GM18870 (cell line): ENCODE measurements around the gene GJB2.

Experiments used
- ATAC-seq: cut with Tn5 transposase; IDR thresholded peaks from one replicate; pipeline ENCODE4 v1.9.1; 2021; ENCODE audit warnings: moderate library complexity; ENCODE audit not compliant: unreplicated experiment

GJB2 gene

DNA sequence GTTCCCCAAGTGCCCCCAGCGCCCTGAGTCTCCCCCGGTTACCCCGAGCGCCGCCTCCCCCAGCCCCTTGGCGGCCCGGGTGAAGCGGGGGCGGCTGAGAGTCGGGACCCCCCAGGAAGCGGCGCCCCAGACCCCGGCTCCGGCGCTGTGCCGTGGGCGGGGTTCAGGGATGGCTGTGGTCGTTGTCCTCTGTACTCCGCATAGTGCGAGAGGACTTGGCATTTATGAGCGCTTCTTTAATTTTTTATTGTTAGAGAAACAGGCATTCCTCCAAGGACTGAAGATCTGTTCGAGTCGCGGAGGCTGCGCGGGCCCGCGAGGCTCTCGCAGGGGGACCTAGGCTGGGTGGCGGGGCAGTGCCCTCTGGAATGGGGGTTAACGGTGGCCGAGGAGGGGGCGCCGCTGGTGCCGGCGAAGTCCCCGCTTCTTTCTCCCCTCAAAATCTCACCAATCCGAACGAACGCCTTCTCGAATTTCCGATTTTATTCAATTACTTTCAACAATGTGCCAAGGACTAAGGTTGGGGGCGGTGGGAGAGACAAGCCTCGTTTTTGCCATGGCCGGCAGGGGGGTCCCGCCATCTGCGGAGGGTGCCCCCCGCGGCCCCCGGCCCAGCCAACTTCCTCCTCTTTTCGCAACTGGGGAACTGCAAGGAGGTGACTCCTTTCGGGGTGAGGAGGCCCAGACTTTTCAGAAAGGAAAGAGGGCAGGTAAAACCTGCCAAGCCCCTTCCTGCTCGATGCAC, 596 bp upstream of the GJB2 start:
- no peak for ATAC-seq

DNA sequence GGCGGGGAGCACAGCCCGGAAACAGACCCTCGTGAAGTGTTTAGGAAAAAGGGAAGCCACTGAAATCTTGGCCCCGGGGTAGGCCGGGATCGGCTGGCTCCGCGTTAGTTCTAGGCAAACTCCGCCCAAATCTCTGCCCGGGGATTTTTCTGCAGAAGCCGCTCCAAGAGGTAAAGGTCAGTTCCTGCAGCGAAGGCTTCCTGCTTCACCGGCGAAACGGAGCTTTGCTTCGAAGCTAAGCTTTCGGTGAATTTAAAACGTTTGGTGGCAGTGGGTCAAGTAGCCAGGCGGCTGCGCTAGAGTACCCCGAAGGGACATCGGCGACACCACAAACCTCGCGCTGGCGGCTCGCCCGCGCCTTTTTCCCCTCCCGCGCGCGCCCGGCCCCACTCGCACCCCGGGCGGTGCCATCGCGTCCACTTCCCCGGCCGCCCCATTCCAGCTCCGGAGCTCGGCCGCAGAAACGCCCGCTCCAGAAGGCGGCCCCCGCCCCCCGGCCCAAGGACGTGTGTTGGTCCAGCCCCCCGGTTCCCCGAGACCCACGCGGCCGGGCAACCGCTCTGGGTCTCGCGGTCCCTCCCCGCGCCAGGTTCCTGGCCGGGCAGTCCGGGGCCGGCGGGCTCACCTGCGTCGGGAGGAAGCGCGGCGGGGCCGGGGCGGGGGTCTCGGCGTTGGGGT, 441 bp downstream of the GJB2 start:
- ATAC-seq: no peak

DNA sequence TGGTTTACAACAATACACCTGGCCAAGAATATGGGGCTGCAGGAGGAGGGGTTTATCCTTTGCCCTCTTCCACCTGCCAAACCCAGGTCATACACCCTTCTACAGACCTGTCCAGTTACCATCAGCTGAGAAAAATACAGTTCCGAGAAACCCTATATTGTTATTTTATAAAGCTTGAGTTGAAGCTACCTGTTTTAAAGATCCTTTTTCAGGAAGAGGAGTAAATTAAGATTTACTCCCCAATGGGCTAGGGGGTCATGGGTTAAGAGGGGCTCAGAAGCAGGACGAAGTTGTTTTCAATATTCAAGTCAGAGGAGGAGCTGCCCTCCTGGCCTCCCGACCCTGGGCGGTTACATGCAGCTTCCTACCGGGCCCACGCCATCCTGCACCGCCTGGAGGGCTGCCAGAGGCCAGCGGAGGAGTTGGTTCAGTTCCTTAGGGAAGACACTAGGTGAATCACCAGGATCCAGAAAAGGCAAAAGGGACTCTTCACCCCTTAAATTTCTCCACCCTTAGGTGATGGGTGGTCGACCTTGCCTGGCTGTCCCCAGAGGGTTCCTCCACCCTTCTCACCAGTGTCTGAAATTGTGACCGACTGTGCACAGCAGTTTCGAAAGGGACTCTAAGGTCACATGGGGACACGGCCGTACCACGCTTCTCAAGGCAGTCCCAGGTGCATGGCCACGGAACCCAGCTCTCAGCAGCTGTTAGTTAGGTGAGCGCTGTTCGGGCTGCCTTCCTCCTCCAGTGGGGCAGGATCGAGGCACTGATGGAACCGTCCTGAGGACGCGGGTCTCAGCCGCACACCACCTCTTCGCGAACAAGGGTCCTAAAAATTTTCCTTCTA, 1.2 kb downstream of the GJB2 start:
- no peak for ATAC-seq

DNA sequence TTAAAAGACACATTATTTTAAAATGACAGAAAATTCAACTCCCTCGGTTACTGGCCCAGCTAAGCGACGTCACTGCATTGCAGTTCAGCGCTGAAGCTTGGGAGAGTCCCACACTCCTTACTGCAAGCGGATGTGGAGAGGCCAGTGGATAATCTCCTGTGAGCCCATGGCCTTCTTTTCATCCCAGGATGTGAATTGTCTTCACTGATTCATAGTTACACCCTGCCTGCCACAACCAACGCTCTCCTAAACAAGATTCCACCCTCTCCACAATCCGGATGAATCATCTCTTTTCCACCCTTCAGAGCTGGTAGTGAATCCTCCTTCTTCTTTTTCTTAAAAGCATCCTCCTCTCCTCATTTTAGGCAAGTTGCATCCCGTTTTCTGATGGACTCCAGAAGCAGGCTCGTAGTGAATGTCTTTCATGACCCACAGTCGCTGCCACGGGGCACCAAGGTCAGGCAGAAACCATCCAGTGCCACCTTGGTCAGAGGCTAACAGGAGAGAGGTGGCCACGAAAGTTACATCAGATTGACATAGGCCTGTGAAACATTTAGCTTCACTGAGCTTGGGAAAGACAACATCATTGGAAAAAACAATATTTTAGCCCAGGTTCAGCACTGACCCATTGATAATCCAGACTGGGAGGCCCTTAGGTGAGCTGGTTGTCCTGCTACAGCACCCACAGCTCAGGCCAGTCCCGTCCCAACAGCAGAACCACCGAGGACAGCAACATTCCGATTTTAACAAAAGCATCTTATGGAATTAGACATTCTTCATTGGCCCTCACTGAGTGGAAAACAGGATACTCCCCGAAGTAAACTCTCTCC, 2.0 kb downstream of the GJB2 start:
- no peak for ATAC-seq

DNA sequence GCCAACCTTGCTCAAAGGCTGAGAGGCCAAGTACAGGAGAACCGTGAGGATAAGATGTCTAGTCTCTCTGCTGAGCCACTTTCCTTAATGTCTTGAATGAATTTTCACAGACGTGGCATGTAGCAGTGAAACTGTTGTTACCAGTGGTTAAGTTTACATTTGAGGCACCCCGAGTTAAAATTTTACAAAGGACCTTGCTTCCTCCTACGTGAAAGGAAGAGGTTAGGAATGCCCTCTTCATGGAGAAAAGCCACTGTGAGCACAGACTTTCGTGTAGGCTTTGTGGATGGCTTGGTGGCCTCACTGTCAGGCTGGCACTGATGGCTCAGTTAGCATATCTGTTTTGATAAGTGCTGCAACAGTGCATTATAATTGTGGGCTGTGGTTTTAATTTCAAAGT, 2.7 kb downstream of the GJB2 start:
- no peak for ATAC-seq

DNA sequence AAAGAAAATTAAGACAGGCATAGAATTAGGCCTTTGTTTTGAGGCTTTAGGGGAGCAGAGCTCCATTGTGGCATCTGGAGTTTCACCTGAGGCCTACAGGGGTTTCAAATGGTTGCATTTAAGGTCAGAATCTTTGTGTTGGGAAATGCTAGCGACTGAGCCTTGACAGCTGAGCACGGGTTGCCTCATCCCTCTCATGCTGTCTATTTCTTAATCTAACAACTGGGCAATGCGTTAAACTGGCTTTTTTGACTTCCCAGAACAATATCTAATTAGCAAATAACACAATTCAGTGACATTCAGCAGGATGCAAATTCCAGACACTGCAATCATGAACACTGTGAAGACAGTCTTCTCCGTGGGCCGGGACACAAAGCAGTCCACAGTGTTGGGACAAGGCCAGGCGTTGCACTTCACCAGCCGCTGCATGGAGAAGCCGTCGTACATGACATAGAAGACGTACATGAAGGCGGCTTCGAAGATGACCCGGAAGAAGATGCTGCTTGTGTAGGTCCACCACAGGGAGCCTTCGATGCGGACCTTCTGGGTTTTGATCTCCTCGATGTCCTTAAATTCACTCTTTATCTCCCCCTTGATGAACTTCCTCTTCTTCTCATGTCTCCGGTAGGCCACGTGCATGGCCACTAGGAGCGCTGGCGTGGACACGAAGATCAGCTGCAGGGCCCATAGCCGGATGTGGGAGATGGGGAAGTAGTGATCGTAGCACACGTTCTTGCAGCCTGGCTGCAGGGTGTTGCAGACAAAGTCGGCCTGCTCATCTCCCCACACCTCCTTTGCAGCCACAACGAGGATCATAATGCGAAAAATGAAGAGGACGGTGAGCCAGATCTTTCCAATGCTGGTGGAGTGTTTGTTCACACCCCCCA, 3.8 kb downstream of the GJB2 start:
- no peak for ATAC-seq

DNA sequence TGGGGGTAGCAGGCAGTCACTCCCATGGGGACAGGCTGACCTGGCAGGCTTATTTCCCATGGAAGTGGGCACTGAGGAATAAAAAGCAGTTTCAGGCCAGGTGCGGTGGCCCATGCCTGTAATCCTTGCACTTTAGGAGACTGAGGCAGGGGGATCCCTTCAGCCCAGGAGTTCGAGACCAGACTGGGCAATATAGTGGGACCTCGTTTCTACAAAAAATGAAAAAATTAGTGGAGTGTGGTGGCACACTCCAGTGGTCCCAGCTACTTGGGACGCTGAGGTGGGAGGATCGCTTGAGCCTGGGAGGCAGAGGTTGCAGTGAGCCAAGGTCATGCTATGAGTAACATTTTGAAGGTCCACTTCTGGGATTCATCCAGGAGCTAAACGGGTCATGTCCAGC, 6.0 kb downstream of the GJB2 start:
- ATAC-seq: no peak

DNA sequence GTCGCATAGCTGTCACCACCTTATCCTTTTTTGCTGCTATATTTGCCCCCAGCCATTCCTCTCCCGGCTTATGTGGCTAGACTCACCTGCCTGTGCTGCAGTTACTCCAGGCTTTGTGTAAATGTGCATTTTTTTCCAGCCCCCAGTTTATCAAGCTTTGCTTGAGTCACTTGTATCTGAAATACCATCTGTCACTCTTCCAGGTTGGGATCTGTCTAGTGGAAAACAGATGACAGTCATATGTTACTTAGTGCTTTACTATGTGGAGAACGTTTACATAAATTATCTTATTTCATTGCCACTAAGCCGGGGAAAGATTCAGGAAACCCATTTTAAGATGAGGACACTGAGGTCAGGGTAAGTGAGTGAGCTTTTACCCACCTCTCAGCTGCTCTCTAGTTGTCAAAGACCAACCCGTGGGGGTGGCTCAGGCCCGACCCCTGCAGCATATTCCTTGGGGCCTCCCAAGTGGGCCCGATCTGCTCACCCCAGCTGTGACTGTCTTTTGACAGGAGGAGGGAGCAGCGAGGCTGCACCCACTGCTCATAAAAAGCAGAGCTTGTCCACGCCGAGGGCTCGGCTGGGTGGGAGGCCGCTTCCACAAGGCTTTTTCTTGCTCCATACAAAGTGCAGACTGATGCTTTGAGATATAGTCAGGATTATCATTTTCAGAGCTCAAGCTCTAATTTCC, 7.2 kb downstream of the GJB2 start:
- ATAC-seq: no peak

DNA sequence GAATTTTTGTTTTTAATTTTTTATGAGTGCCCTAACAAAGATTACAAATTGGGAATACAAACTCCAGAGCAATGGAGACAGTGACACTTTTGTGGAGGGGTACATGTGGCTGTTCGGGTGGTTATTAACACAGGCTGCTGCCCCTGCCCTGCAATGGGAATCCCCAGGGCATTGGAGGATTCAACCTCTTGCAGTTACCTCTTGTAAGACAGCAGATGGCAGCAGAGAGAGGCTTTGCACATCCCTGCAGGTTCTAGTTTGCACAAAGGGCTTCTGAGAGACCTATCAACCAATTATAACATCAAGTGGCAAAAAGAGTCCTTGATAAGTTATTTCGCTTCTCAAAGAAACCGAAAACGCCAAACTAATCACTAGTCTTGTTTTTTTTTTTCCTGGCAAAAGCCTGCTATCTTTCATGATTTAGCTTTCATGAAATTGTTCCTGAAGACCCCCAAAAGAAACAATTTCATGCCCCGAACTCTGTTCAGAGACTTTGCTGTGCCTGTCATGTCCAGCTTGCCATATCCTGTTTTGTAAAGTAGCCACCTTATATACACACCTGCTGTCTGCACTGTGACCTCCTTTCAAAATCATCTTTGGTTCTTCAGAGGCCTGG, 10.4 kb downstream of the GJB2 start:
- ATAC-seq: no peak

DNA sequence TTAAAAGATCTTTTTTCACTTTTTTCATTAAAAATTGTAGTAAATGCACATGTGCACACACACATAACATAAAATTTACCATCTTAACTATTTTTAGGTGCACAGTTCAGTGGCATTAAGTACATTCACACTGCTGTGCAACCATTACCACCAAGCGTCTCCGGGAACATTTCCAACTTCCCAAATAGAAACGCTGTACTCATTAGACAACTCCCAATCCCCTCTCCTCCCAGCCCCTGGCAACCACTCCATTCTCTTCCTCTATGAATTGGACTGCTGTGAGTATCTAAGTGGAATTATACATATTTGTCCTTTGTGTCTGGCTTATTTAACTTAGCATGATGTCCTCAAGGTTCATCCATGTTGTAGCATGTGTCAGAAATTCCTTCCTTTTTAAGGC, 11.6 kb downstream of the GJB2 start:
- ATAC-seq: no peak

DNA sequence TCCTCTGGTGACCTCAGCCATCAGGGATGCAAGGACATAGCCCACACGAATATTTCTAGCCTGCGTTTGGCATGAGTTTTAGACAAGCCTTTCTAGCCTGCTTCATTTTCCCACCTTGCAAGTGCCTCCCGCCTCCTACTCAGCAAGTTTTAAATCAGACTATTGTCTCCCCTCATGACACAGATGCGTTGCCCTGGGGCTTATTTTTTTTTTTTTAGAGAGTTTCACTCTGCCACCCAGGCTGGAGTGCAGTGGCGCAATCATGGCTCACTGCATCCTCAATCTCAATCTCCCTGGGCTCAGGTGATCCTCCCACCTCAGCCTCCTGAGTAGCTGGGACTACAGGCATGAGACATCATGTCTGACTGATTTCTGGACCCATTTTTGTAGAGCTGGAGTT, 14.6 kb downstream of the GJB2 start:
- no peak for ATAC-seq

DNA sequence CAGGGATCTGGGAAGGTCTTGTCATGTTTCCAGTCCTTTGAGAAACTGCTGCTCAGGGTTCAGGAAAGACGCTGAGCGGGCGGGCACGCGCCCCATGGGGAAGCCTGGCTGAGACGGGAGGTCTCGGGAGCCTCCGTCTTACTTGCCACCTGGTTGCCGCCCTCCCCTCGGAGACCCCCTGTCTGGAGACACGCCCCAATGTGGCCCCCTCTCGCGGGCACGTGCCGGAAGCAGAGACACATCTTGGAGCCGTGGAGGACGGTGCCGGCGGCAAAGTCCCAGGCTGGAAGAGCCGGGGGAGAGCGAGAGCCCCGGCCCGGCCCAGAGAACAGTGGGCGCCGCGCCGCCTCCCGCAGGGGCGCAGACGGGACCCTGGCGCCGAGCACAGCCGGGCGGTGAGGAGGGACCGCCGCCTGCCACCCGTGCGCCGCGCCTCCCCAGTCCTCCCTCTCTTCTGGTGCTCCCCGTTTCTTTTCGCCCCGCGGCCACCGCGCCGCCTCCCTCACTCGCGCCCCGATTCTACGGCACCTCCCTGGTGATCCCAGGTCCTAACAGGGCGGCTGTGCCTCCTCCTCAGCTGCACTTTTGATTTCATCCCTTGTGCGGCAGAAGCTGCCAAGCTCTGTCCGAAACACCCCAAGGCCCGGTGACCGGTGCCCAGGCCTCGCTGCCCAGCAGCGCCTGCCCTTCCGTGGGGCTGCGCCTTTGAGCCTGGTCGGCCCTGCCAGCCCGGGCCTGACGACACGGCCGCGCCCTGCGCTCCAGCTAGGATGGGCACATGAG, 15.5 kb downstream of the GJB2 start:
- ATAC-seq: no peak

DNA sequence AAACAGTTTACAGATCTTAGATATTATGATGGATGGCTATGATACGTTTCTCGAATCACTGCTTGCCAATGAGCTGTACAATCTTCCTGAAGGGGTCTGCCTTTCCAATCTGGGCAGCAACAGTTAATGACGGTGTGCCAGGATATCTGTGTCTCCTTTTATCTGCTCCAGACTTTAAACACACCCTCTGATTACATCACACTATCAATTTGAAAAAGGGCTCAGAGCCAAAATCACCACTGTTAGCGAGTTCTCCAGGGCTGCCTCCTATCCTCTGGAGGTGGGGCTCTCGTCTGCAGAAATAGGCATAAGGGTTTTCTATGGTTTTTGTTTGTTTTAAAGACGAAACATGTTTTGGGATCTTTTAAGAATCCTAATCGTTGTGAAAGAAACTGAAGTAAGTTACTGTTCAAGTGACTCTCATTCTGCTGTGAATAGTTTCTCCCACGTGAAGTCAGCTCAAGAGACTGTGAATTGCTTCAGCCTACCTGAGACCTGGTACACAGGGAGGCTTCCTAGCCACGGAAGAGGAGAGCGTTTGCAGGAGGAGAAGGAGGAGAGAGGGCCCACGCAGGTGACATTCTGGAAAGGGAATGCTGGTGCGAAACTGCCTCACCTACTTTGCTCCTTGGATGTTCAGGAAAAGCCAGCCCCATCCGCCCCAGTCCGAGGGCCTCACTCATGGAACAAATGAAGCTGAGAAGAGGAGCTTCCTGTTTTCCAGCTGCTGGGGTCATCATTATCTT, 16.7 kb downstream of the GJB2 start:
- no peak for ATAC-seq

DNA sequence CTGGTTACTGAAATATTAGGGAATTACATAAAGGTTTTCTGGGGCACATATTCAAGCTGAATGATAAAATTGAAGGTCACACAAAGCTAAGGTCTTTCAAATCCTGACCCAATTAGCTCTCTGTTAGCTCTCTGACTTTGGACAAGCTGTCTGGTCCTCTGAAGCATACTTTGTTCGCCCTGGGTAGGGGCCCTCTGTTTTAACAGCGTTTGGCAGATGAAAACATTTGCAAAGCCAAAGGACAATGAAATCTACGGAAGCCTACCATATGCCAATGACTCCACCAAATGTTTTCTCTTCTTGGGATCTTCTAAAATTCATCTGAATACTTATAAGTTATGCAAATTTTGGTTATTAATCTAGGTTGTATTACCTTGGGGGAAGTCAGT, 17.3 kb downstream of the GJB2 start:
- no peak for ATAC-seq

DNA sequence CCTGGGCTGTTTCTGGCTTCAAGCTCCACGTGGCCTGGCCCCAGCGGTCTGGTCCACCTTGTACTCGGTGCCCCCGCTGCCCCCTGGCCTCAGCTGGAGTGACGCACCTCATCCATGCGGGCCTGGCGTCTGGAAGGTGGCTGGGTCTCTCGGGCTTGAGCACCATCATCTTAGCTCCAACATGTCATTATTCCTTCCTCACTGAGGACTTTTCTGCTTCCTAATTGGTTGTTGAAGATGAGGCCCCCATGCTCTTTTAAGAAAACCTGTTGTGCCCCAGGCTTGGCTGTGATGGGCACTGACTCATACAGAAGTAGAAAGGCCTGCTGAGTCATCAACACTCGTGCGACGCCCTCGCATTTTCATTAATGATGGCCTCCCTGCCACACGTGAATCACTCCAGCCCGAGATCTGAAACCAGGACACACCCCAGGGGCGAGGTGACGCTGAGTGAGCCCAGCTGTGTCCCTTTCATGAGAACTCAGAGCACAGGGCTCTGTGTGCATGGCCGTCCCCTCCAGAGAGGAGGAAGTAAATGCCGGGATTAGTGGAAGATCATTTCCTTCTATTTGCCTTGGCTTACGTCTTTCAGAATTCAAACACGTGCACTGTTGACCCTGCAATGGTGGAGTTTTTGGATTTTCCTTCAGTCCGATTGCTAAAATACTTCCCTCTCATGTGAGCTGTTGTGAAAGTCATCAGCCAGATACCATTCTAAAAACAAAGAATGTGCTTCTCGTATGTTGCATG, 17.9 kb downstream of the GJB2 start:
- peak; percentile 90 for ATAC-seq

DNA sequence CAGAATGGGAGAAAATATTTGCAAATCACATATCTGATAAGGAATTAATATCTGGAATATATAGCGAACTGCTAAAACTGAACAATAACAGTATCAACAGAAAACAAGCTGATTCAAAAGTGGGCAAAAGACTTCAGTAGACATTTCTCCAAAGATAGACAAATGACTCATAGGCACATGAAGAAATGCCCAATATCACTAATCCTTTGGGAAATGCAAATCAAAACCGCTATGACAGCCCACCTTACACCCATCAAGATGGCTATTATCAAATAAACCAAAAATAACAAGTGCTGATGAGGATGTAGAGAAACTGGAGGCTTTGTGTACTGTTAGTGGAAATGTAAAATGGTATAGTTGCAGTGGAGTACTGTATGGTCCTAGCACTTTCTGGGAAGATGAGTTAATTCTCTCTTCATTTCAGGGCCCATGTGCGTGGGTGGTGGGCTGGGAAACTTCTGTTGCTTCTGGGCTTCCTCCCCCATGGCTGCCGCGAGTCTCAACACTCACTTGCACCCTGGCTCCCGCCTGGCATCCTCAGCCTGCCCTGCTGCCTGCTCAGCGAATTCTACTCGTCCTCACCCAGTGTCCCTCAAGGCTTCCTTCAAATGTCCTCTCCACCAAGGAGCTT, 19.5 kb downstream of the GJB2 start:
- ATAC-seq: no peak
